HG02884 (cell line): ENCODE data around the gene PALD1.
"Not testable (repeated sequence)": the region's sequence is repeated elsewhere in the genome, so short reads cannot be mapped to it uniquely, and the experiment has no call there.

Experiments
- ATAC-seq: cut with Tn5 transposase; IDR thresholded peaks from one replicate; pipeline ENCODE4 v1.9.1; 2021; ENCODE audit warnings: mild to moderate bottlenecking, moderate library complexity; ENCODE audit not compliant: unreplicated experiment

The PALD1 gene

DNA sequence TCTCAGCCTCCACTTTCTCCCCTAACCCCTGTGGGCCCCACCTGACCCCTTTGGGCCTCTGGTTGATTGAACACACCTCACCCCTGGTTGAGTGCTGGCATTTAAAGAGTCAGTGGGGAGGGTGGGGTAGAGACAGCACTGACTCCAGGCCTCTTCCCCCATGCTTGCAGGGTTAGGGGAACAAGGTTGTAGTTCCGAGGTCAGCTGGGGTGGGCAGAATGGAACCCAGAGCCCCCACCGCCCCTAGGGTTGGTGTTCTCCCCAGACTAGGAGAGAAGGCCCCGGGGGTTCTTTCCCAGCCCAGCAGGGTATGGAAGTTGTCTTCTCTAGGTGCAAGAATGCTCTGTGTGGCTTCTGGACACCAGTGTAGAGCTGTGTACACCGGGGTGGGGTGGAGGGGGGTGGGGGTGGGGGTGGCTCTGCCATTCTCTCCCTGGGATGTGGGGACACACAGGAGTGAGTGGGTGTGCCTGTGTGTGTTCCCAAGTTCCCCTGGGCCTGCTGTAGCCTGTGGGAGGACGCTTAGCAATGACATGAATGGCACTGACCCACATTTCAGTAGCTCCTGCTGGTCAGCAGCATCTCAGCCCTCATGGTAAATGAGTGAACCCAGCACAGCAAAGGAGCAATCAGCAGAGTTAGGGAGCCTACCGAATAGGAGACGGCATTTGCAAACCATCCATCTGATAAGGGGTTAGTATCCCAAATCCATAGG is 90.4 kb downstream of the PALD1 start:
- ATAC-seq = no peak

- ATAC-seq = no peak
Measured at GRCh38 chr10:70571236-70571635, 92.7 kb downstream of the PALD1 start.

- no peak for ATAC-seq
Measured at GRCh38 chr10:70571636-70572439, 93.3 kb downstream of the PALD1 start.

DNA sequence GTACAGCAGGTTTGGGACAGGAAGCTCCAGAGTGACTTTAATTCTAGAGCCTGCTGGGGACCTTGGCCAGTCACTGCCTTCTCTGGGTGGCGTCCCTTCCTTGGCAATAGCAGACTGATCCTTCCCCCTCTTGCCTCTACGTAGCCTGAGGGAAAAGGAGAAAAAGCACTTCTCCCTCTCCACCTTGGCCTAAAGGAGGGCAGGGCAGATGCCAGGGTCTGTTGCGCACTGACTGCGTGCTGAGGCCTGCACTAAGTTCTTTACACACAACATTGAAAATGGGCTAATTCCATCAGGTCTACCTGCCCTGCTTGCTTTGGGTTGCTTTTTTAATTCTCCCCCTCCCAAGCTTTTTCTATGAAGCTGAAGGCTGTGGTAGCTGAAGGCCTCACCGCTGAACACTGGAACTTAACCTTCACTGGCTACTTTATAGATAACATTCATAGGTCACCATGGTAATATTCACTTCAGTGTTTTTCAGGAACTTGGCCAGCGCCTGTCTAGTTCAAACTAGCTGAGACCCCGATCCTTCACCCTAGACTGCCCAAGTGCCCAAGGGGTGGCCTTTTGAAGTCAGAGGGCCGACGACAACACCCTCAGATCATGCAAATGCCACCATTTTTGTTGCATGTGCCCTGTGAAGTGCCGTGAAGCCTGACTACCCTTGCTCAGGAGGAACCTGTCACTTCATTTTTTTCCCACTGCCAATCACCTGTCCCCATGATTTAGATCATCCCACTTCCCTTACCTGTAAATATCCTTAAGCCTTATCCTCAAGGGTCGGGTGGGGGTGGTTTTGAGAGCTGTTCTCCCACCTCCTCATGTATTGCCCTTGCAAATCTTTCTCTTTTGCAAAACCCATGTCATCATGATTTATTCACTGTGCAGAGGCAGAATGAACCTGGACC is 95.3 kb downstream of the PALD1 start:
- ATAC-seq = no peak

DNA sequence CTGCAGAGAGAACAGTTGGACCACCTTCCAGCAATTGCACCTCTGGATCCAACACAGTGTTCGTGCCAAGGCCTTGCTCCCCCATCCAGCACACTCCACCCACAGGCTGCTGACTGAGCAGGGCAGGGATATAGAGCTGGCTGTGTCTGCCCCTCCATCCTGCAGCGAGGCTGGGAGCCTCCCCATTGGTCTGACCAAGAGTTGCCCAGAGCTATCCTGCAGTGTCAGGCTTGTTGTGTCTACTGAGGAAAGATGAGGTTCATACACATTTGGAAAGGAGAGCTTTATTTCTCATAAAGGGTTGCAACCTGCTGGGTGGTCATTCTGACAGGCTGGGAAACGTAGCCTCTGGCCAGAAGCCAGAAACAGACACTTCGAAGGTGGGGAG is 96.9 kb downstream of the PALD1 start:
- ATAC-seq = no peak

- peak; percentile 41 for ATAC-seq
Measured at GRCh38 chr10:70575874-70576802, 97.6 kb downstream of the PALD1 start.

GRCh38 chr10:70576803-70577517 is 98.4 kb downstream of the PALD1 start:
- ATAC-seq = no peak

DNA sequence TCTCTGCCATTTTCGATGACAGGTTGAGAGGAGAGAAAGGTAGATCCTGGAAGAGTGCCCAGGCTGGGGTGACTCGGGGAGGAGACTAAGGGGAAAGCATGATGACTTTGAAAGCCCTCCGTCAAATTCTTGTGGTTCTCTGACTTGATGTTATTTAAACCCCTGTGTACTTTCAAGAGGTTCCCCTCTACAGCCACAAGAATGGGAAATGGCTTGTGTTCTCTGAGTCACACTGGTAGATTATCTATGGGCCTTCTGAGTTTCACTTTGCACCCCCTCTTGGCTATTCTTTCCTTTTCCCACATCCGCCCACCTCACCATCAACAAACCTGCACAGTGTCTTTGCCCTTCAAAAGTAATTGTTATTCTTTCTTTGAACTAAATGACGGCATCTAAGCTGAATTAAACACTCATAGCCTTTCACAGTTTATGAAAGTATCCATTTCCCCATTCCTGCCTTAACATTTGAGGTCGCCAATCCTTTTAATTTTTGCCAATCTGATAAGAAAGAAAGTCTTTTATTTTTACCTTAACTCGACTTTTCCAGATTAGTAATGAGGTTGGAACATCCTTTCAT is 99.9 kb downstream of the PALD1 start:
- peak; percentile 59 for ATAC-seq

DNA sequence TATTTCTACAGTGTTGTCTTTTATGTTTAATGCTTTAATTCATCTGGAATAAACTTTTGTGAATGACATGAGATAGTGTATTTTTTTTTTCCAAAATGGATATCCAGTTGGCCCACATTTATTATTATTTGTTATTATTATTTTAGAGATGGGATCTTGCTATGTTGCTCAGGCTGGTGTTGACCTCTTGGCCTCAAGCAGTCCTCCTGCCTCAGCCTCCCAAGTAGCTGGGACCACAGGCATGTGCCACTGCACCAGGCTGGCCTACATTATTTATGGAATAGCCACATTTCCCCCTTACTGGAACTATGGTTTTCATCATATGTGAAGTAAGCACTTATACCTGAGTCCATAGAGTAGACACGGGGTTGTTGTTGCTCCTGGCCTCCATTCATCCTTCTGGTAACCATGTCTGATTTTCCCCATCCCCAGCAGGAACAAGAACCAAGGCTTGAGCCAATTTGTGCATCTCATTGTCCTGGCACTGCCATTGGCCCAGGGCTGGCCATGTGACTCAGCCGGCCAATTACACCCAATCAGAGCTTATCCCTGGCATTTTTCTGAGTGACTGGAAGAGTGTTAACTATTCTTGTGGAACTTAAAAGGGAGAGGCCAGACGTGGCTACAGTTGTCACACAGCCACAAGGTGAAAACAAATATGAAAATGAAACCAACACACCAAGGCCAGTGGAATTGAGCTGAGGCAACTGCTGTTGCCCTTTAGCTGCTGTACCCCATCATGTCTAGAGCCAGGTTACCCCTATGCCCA is 100.9 kb downstream of the PALD1 start:
- no peak for ATAC-seq

- not testable (repeated sequence) for ATAC-seq
Measured at GRCh38 chr10:70581176-70581575, 102.6 kb downstream of the PALD1 start.

GRCh38 chr10:70582793-70583668 is 104.5 kb downstream of the PALD1 start:
- ATAC-seq = no peak

DNA sequence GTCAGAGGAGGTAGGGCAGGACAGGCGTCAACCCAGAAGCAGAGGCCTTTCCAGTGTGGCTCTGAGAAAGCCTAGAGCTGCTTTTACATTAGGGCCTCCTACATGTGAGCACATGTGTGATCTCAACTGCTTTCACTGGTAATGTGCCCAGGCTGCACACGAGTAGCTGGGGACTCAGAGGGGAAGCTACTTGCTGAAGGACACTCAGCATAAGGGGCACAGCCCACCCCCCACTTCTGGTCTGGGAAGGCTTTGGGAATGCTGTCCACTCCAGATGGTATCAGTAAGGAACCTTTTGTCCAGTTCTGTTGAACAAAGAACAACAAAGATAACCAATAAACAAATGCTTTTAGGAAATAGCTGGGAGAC is 105.1 kb downstream of the PALD1 start:
- ATAC-seq = no peak

- ATAC-seq = no peak
Measured at GRCh38 chr10:70584366-70584765, 105.8 kb downstream of the PALD1 start.

- ATAC-seq = no peak
Measured at GRCh38 chr10:70584909-70585544, 106.5 kb downstream of the PALD1 start.

- ATAC-seq = no peak
Measured at GRCh38 chr10:70585578-70586169, 107.1 kb downstream of the PALD1 start.

DNA sequence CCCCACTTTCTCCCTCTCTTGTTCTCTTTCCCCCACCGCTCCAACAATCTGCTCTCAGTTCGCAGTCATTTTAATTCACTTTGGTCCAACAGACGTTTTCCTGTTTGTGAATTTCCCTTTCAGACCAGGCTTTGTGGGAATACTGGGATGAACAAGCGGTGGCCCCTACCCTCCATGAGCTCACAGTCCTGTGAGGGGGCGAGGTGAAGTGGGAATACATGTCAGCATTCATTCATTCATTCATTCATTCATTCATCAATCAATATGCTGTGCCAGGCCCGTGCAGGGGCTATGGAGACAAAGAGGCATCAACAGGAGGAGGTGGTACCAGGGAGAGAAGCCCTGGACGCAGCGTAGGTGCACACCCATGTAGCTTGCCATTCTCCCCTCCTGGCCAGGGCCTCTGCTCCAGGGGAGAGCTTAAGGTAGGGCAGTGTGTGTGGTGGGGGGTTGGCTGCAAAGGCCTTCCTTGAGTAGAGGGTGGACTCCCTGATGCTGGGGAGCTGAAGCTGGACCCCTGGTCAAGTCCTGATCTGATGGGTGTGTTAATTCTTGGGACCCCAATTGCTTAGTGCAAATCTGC is 107.9 kb downstream of the PALD1 start:
- no peak for ATAC-seq
